PFSK-1 (cell line): ENCODE measurements around the gene RPL27A.
A peak's percentile ranks its signal among the peaks of the same experiment; 100 is the strongest.

ENCODE experiments used
- FOXP2 ChIP-seq: optimal IDR thresholded peaks from 2 replicates; pipeline ENCODE3; 2011; ENCODE audit warnings: borderline replicate concordance, control low read depth, inconsistent platforms; ENCODE audit not compliant: insufficient read depth; ENCODE audit errors: extremely low read length, extremely low read depth
- POLR2AphosphoS5 ChIP-seq: IDR thresholded peaks from 2 replicates; pipeline ENCODE4 v1.6.1; 2012; ENCODE audit warnings: low read depth, mild to moderate bottlenecking, control low read depth, low read length, moderate library complexity
- REST ChIP-seq, 2 experiments: IDR thresholded peaks; 2 replicates each; pipeline versions ENCODE4 v1.6.1 to v1.8.0; 2011 to 2012; ENCODE audit warnings: low read depth in 2 of 2, low read length in 2 of 2, control low read depth in 1 of 2, inconsistent platforms in 1 of 2, mild to moderate bottlenecking in 1 of 2, moderate library complexity in 1 of 2; ENCODE audit not compliant: insufficient read depth in 1 of 2
- SIN3A ChIP-seq: IDR thresholded peaks from 2 replicates; pipeline ENCODE4 v1.6.1; 2012; ENCODE audit warnings: mild to moderate bottlenecking, low read length, moderate library complexity, borderline replicate concordance; ENCODE audit not compliant: insufficient read depth
- TAF1 ChIP-seq: IDR thresholded peaks from 2 replicates; pipeline ENCODE4 v1.6.1; 2012; ENCODE audit warnings: low read length, control low read depth, borderline replicate concordance; ENCODE audit not compliant: insufficient read depth

DNA sequence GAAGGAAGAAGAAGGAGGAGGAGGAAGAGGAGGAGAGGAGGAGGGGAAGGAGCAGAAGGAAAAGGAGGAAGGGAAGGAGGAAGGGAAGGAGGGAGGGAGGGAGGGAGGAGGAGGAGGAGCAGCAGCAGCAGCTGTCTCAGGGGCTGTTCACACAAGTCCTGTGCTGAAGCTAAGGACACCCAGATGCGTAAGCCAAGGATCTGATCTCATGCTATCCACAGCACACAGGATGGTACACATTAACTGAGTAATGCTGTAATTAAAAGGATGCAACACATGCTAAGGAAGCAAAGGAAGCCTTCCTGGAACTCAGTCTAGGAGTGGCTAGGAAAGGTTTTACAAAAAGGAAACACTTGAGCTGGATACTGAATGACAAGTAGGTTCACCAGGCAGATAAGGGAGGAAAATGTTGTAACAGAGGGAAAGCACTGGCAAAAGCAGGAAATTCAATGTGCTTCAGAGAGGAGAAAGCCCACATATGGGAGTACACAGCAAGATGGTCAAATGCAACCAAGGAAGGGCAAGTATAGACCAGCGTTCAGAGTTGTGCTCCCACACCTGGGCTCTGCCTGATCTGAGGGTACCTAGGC lies 32.1 kb upstream of the RPL27A start:
- TF ChIP-seq POLR2AphosphoS5 (no peak), REST (IDR thresholded peaks at IDR 0.05; ENCODE audit: insufficient read depth in 1 of 2, low read depth in 2 of 2, low read length in 2 of 2) (no peak), FOXP2 (peak; percentile 35), SIN3A (no peak), TAF1 (no peak)
